Calu3 (cell line): Measurements from ENCODE around the gene MLC1. TPM values are rescaled to one million over a fixed set of nuclear protein-coding genes. Genes with fewer than 3 reads are reported as not detected.

Experiments used
- BruUV-seq: library from RNA; stranded (reverse); fragments of 400-500 nt; replicated peaks from 2 replicates; lab custom pipeline; 2021; lab: Mats Ljungman, UMichigan
- CTCF ChIA-PET: fragments of 300-600 bp; sonication (Branson Sonifier 250); formaldehyde crosslinking; loops from one replicate; lab custom pipeline; 2022; ENCODE audit warnings: antibody characterized with exemption; lab: Charles Lee
- DNase-seq: peaks from one replicate; pipeline ENCODE4 v3.0.0; 2022
- H3K27ac Mint-ChIP-seq: one replicate; pipeline ENCODE4 v1.8.0; 2022; ENCODE audit warnings: mixed read lengths; ENCODE audit not compliant: unreplicated experiment
- H3K27me3 Mint-ChIP-seq: one replicate; pipeline ENCODE4 v1.8.0; 2022; ENCODE audit warnings: mixed read lengths; ENCODE audit not compliant: unreplicated experiment
- H3K36me3 Mint-ChIP-seq: one replicate; pipeline ENCODE4 v1.8.0; 2022; ENCODE audit warnings: mild to moderate bottlenecking, moderate library complexity, mixed read lengths; ENCODE audit not compliant: insufficient read depth, unreplicated experiment
- H3K4me1 Mint-ChIP-seq: one replicate; pipeline ENCODE4 v1.8.0; 2022; ENCODE audit warnings: mild to moderate bottlenecking, low read depth, mixed read lengths; ENCODE audit not compliant: unreplicated experiment
- H3K4me3 Mint-ChIP-seq: one replicate; pipeline ENCODE4 v1.8.0; 2022; ENCODE audit warnings: mild to moderate bottlenecking, low read depth, moderate library complexity, mixed read lengths; ENCODE audit not compliant: unreplicated experiment
- H3K9me3 Mint-ChIP-seq: one replicate; pipeline ENCODE4 v1.8.0; 2022; ENCODE audit warnings: low read depth, mixed read lengths; ENCODE audit not compliant: unreplicated experiment
- CTCF ChIP-seq: fragments of 200-600 bp; IDR thresholded peaks from one replicate; pipeline ENCODE4 v1.8.0; 2022; ENCODE audit warnings: antibody characterized with exemption; ENCODE audit not compliant: unreplicated experiment
- intact Hi-C: fragments of 100-400 bp; cut with micrococcal nuclease; formaldehyde crosslinking; loops from one replicate; pipeline ENCODE4 v1.10.0; 2022; ENCODE audit not compliant: unreplicated experiment
- total RNA-seq: library from RNA; stranded (reverse); gene quantifications from 2 replicates; pipeline ENCODE4 v1.2.3, GENCODE V29; 2022

Gene MLC1
- total RNA-seq, 1 experiment from 2014 or later = not detected

- intact Hi-C loops = no loop called here
- no peak for TF ChIP-seq CTCF
- Mint-ChIP-seq H3K27ac (no peak overlapping the region), H3K4me1 (peaks cover 7% of the 10 kb centered on the region), H3K4me3 (no peak overlapping the region), H3K36me3 (peaks cover 10% of the 10 kb centered on the region), H3K27me3 (peaks cover 4% of the 10 kb centered on the region), H3K9me3 (no peaks in the 10 kb centered on the region)
- BruUV-seq = no TSS peak
- CTCF ChIA-PET = no interaction called here
- no peak for DNase-seq
Measured at GRCh38 chr22:50019316-50019715, 65.9 kb downstream of the MLC1 start.

- no TSS peak for BruUV-seq
- intact Hi-C loops = no loop called here
- Mint-ChIP-seq H3K4me1 (peaks cover 7% of the 10 kb centered on the region), H3K9me3 (no peaks in the 10 kb centered on the region), H3K27me3 (peaks cover 1% of the 10 kb centered on the region), H3K4me3 (no peak overlapping the region), H3K27ac (no peak overlapping the region), H3K36me3 (peaks cover 10% of the 10 kb centered on the region)
- CTCF ChIA-PET = no interaction called here
- no peak for DNase-seq
- no peak for TF ChIP-seq CTCF
Measured at GRCh38 chr22:50018608-50019285, 66.5 kb downstream of the MLC1 start.

- no peak overlapping the region for H3K27ac Mint-ChIP-seq
- DNase-seq = no peak
- H3K27me3 Mint-ChIP-seq = peaks cover 11% of the 10 kb centered on the region
- no TSS peak for BruUV-seq
- TF ChIP-seq CTCF = no peak
- peaks cover 7% of the 10 kb centered on the region for H3K4me1 Mint-ChIP-seq
- intact Hi-C loops = no loop called here
- CTCF ChIA-PET = no interaction called here
- no peak overlapping the region for H3K4me3 Mint-ChIP-seq
- no peaks in the 10 kb centered on the region for H3K9me3 Mint-ChIP-seq
- H3K36me3 Mint-ChIP-seq = peaks cover 10% of the 10 kb centered on the region
Measured at GRCh38 chr22:50017701-50018224, 67.5 kb downstream of the MLC1 start.

- intact Hi-C loops = no loop called here
- Mint-ChIP-seq H3K27ac (no peak overlapping the region), H3K4me3 (peak overlapping the region; percentile 31), H3K9me3 (no peaks in the 10 kb centered on the region), H3K36me3 (peaks cover 10% of the 10 kb centered on the region), H3K27me3 (peaks cover 17% of the 10 kb centered on the region), H3K4me1 (peaks cover 10% of the 10 kb centered on the region)
- no peak for TF ChIP-seq CTCF
- CTCF ChIA-PET = no interaction called here
- peak; percentile 79 for DNase-seq
- no TSS peak for BruUV-seq
Measured at GRCh38 chr22:50016988-50017700, 68.1 kb downstream of the MLC1 start.
